ENCODE data around the gene TRIM36.

The TRIM36 gene

DNA sequence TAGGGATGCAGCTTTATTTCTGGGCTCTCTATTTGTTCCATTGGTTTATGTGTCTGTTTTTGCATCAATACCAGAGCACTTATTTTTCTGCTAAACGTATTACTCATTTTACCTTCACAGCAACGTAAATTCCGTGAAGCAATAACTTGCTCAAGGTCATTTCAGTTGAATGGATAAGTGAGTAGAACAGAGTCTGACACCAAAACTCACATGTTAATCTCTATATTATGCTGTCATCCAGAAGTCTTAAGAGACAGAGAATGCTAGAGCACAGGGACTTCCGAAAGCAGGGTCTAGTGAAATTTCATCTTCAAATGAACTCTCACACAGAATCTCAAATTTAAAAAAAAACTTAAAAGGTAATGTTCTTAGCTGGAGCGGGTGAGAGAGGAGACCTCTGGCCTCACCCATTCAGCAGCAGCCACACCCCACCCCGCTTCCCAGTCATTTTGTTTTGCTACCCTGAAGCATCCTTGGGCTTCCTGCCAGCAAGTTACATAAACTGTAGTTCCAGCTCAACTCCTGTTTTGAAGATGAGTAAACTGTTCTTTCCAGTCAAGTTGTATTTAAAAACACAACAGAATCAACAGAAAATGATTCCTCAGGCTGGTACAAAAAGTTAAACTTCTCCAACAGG lies 69.3 kb downstream of the TRIM36 start:
- no peaks in the 10 kb centered on the region for H3K36me3 ChIP-seq (ENCODE audit: control insufficient read depth, low read length)
- no peak overlapping the region for H3K4me2 ChIP-seq (ENCODE audit: low read length)
- H3K27me3 ChIP-seq (ENCODE audit: control insufficient read depth, low read length): no peaks in the 10 kb centered on the region
- no peak overlapping the region for H3K27ac ChIP-seq (ENCODE audit: low read depth, low read length)
- H3K4me3 ChIP-seq (ENCODE audit: low read length): no peak overlapping the region
- H3F3A ChIP-seq (ENCODE audit: control insufficient read depth, insufficient read depth): no peaks in the 10 kb centered on the region
- no peaks in the 10 kb centered on the region for H4K20me1 ChIP-seq (ENCODE audit: control insufficient read depth, insufficient read depth, low read depth, low read length)
- no peaks in the 10 kb centered on the region for H3K9me3 ChIP-seq (ENCODE audit: control insufficient read depth, insufficient read depth, low read length)
- TF ChIP-seq CTCF (IDR thresholded peaks at IDR 0.05; ENCODE audit: low read depth, low read length, poor library complexity, severe bottlenecking) (no peak), EZH2phosphoT487 (IDR thresholded peaks at IDR 0.05; ENCODE audit: borderline replicate concordance, low read length) (no peak)
- H3K9me2 ChIP-seq (replicated peaks; ENCODE audit: control insufficient read depth, low read length): no peaks in the 10 kb centered on the region
- peaks cover 6% of the 10 kb centered on the region; the same call in 1 of the 2 replicates for H3K4me1 ChIP-seq (ENCODE audit: control insufficient read depth, low read length)
- H3K79me2 ChIP-seq (ENCODE audit: control insufficient read depth, low read length): no peaks in the 10 kb centered on the region

DNA sequence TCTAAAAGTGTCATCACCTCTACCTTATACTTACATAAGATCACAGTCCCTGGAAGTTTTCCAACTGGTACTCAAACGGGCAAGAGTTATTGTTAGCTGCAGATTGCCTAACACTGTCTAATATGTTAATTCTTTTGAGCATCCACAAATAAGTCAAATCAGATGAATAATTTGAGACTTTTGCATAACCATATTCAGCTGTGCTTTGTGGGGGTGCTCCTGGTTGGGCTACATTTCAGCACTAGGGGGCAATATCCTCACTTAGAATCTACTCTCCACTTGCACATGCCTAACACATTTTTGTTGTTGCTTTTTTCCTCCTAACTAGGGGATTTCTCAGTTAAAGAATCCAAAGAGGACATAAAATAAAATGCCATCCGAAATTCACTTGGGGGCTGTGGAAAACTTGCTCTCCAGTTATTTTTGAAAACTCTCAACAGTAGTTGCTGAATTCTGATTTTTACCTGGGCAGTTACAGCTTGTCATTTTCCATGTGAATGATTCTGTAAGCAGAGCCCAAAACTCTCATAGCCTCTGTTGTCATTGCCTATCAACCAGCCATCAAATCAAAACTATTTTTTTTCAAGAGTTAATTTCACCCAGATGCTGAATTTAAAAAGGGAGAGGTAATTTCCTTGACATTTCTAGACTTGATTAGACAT lies 71.5 kb downstream of the TRIM36 start:
- Histone ChIP-seq H3K79me2 (ENCODE audit: control insufficient read depth, low read length) (no peaks in the 10 kb centered on the region), H3K4me3 (ENCODE audit: low read length) (no peak overlapping the region), H3K9me3 (ENCODE audit: control insufficient read depth, insufficient read depth, low read length) (no peaks in the 10 kb centered on the region), H4K20me1 (ENCODE audit: control insufficient read depth, insufficient read depth, low read depth, low read length) (no peaks in the 10 kb centered on the region), H3F3A (ENCODE audit: control insufficient read depth, insufficient read depth) (no peaks in the 10 kb centered on the region), H3K4me2 (ENCODE audit: low read length) (no peak overlapping the region), H3K36me3 (ENCODE audit: control insufficient read depth, low read length) (no peaks in the 10 kb centered on the region), H3K4me1 (ENCODE audit: control insufficient read depth, low read length) (peaks cover 6% of the 10 kb centered on the region; the same call in 1 of the 2 replicates), H3K27ac (ENCODE audit: low read depth, low read length) (no peak overlapping the region), H3K27me3 (ENCODE audit: control insufficient read depth, low read length) (no peaks in the 10 kb centered on the region), H3K9me2 (replicated peaks; ENCODE audit: control insufficient read depth, low read length) (no peaks in the 10 kb centered on the region)
- TF ChIP-seq EZH2phosphoT487 (IDR thresholded peaks at IDR 0.05; ENCODE audit: borderline replicate concordance, low read length) (no peak), CTCF (IDR thresholded peaks at IDR 0.05; ENCODE audit: low read depth, low read length, poor library complexity, severe bottlenecking) (peak; percentile 88)

DNA sequence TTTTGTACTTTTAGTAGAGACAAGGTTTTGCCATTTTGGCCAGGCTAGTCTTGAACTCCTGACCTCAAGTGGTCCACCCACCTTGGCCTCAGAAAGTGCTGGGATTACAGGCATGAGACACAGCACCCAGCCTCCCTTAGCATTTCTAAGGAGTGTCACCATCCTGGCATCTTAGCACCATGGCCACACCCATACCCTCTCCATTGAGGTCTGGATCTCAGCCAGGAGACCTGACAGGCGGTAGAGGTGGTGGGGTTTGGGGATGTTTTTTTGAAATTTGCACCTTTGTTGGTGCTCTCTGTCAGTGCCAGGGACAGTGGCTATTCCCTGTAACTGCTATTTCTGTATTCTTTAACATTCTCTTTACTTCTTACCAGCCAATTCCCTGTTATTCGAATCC lies 72.5 kb downstream of the TRIM36 start:
- Histone ChIP-seq H3K36me3 (ENCODE audit: control insufficient read depth, low read length) (no peaks in the 10 kb centered on the region), H3F3A (ENCODE audit: control insufficient read depth, insufficient read depth) (no peaks in the 10 kb centered on the region), H3K9me2 (replicated peaks; ENCODE audit: control insufficient read depth, low read length) (no peaks in the 10 kb centered on the region), H3K9me3 (ENCODE audit: control insufficient read depth, insufficient read depth, low read length) (no peaks in the 10 kb centered on the region), H4K20me1 (ENCODE audit: control insufficient read depth, insufficient read depth, low read depth, low read length) (no peaks in the 10 kb centered on the region), H3K4me2 (ENCODE audit: low read length) (no peak overlapping the region), H3K4me1 (ENCODE audit: control insufficient read depth, low read length) (peaks cover 6% of the 10 kb centered on the region; the same call in 1 of the 2 replicates), H3K27me3 (ENCODE audit: control insufficient read depth, low read length) (no peaks in the 10 kb centered on the region), H3K79me2 (ENCODE audit: control insufficient read depth, low read length) (no peaks in the 10 kb centered on the region), H3K27ac (ENCODE audit: low read depth, low read length) (no peak overlapping the region), H3K4me3 (ENCODE audit: low read length) (no peak overlapping the region)
- TF ChIP-seq CTCF (IDR thresholded peaks at IDR 0.05; ENCODE audit: low read depth, low read length, poor library complexity, severe bottlenecking) (no peak), EZH2phosphoT487 (IDR thresholded peaks at IDR 0.05; ENCODE audit: borderline replicate concordance, low read length) (no peak)
